ENCODE measurements around the gene MGST2. TPM values are rescaled to one million over a fixed set of nuclear protein-coding genes. Genes with fewer than 3 reads are reported as not detected.

MGST2 gene
- total and polyA plus RNA-seq, 2 donors from 2014 or later: 62.8 to 168 TPM

DNA sequence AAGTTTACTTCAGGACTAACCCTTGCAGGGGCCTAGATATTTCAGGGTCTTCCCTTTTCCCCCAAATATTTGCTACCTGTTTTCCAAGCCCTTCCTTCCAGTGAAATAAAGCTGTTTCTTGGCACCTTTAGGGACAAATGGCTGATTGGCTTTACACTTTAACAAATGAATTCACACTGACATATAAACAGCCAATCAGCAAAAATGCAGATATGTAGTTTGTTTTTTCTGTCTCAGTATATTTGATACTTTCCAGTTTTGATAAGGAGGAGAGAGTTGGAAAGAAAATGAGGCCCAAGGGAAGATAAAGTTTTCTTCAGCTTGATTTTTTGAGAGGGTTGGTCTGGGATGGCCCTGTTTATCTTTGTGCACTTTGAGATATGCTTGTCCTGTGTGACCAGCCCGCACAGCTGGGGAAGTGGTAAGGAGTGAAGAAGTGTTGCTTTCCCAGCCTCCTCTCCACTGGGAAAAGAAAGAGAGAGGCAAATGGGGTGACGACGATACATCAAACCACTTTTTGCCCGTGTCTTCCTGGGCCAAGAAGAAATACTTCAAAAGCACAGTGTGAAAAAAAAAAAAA, 67.5 kb downstream of the MGST2 start:
- no peaks in the 10 kb centered on the region for H3K36me3 ChIP-seq (ENCODE audit: control insufficient read depth in 2 of 3, insufficient read depth in 3 of 3, low read length in 3 of 3)
- DNase-seq (no peak), FAIRE-seq (no peak)
- no peak overlapping the region for H3K27ac ChIP-seq (ENCODE audit: low read depth in 2 of 2, low read length in 2 of 2)
- H3K9ac ChIP-seq (ENCODE audit: low read length in 3 of 3): no peak overlapping the region
- H3K4me1 ChIP-seq (ENCODE audit: control insufficient read depth in 2 of 3, insufficient read depth in 2 of 3, low read depth in 1 of 3, low read length in 3 of 3): peaks cover 2 to 5% (median 5%) of the 10 kb centered on the region in 3 donors
- intact Hi-C loops (cut with DNase I): loop anchor here (10.0 kb wide), 1 partner anchor 522 kb away; no protein-coding TSS in a partner anchor
- no peaks in the 10 kb centered on the region for H3K27me3 ChIP-seq (ENCODE audit: control insufficient read depth, insufficient read depth, low read length)
- no peaks in the 10 kb centered on the region for H3K9me3 ChIP-seq (ENCODE audit: control insufficient read depth in 2 of 3, insufficient read depth in 1 of 3, low read length in 3 of 3)
- H3K4me3 ChIP-seq (ENCODE audit: low read length in 3 of 3): no peak overlapping the region
- TF ChIP-seq, protein P1, sequence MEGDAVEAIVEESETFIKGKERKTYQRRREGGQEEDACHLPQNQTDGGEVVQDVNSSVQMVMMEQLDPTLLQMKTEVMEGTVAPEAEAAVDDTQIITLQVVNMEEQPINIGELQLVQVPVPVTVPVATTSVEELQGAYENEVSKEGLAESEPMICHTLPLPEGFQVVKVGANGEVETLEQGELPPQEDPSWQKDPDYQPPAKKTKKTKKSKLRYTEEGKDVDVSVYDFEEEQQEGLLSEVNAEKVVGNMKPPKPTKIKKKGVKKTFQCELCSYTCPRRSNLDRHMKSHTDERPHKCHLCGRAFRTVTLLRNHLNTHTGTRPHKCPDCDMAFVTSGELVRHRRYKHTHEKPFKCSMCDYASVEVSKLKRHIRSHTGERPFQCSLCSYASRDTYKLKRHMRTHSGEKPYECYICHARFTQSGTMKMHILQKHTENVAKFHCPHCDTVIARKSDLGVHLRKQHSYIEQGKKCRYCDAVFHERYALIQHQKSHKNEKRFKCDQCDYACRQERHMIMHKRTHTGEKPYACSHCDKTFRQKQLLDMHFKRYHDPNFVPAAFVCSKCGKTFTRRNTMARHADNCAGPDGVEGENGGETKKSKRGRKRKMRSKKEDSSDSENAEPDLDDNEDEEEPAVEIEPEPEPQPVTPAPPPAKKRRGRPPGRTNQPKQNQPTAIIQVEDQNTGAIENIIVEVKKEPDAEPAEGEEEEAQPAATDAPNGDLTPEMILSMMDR (IDR thresholded peaks at IDR 0.05; ENCODE audit: borderline replicate concordance, extremely low read depth, insufficient read depth): no peak

DNA sequence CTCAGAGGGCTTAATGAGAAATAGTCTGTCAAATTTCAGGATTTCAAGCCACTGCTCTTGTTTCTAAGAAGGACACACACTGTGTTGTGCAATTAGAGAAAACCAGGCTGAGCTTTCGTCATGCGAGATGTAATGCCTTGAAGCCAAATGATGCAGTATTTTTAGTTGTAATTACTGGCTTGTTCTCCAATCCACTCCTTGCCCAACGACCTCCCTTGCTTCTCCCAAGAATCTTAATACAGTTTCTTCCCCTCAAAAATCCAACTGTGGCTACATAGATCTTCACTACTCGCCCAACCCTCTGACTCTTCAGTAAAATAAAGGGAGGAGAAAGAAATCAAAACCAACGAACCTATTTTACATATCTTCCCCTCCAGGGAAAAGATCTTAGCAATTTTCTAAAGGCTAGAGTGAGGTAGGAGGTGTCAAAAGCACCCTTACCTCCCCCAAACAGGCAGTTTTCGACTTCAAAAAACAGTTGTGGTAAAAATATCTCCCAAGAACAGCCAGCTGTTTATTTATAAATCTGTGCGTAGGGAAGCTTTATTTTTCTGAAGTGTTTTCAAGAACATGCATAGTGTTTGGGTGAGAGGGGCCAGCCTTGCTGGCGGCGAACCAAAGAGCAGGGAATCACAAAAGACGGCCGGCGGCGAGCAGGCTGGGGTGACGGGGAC, 68.7 kb downstream of the MGST2 start:
- peak overlapping the region in 1 of 2 donors; percentile 23 for H3K27ac ChIP-seq (ENCODE audit: low read depth in 2 of 2, low read length in 2 of 2)
- no peaks in the 10 kb centered on the region for H3K36me3 ChIP-seq (ENCODE audit: control insufficient read depth in 2 of 3, insufficient read depth in 3 of 3, low read length in 3 of 3)
- TF ChIP-seq, protein P1 (IDR thresholded peaks at IDR 0.05; ENCODE audit: borderline replicate concordance, extremely low read depth, insufficient read depth): no peak
- FAIRE-seq: no peak
- H3K27me3 ChIP-seq (ENCODE audit: control insufficient read depth, insufficient read depth, low read length): no peaks in the 10 kb centered on the region
- intact Hi-C loops (cut with DNase I): loop anchor here (10.0 kb wide), 1 partner anchor 520 kb away; no protein-coding TSS in a partner anchor
- H3K9ac ChIP-seq (ENCODE audit: low read length in 3 of 3): peak overlapping the region; percentile 12 to 77 (median 31)
- H3K4me1 ChIP-seq (ENCODE audit: control insufficient read depth in 2 of 3, insufficient read depth in 2 of 3, low read depth in 1 of 3, low read length in 3 of 3): peaks cover 2 to 5% (median 5%) of the 10 kb centered on the region in 3 donors
- peak in 1 of 5 donors; percentile 45 for DNase-seq
- peak overlapping the region; percentile 31 to 76 (median 42) for H3K4me3 ChIP-seq (ENCODE audit: low read length in 3 of 3)
- H3K9me3 ChIP-seq (ENCODE audit: control insufficient read depth in 2 of 3, insufficient read depth in 1 of 3, low read length in 3 of 3): no peaks in the 10 kb centered on the region

DNA sequence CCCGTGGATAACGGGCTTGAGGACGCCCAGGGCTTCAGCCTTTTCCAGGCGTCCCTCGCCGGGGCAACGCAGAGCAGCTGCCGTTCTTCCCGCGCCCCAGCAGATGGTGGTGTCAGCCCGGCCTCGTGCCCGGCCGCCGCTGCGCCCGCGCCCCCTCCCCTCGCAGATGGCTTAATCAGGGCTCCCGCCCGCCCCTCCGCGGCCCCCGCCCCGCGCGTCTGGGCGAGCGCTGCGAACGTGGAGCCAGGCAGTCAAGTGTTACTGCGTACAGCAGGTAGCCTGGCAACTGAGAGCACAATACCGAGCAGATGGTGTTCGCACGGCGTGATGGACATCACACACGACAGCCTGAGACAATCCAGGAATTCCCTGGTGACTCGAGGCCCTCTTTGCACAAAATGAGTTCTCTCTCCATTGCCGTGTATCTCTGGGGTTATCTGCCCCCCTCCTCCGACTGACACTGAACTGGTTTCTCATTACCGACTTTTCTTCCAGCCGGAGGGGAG, 69.3 kb downstream of the MGST2 start:
- Histone ChIP-seq H3K9me3 (ENCODE audit: control insufficient read depth in 2 of 3, insufficient read depth in 1 of 3, low read length in 3 of 3) (no peaks in the 10 kb centered on the region), H3K4me3 (ENCODE audit: low read length in 3 of 3) (peak overlapping the region; percentile 72 to 77 (median 76)), H3K9ac (ENCODE audit: low read length in 3 of 3) (peak overlapping the region; percentile 12 to 77 (median 58)), H3K36me3 (ENCODE audit: control insufficient read depth in 2 of 3, insufficient read depth in 3 of 3, low read length in 3 of 3) (no peaks in the 10 kb centered on the region), H3K27ac (ENCODE audit: low read depth in 2 of 2, low read length in 2 of 2) (peak overlapping the region; percentile 23 to 53), H3K27me3 (ENCODE audit: control insufficient read depth, insufficient read depth, low read length) (no peaks in the 10 kb centered on the region), H3K4me1 (ENCODE audit: control insufficient read depth in 2 of 3, insufficient read depth in 2 of 3, low read depth in 1 of 3, low read length in 3 of 3) (peaks cover 2 to 7% (median 5%) of the 10 kb centered on the region in 3 donors)
- DNase-seq (peak; percentile 96 to 99 (median 98)), FAIRE-seq (no peak)
- TF ChIP-seq, protein P1 (IDR thresholded peaks at IDR 0.05; ENCODE audit: borderline replicate concordance, extremely low read depth, insufficient read depth): peak; percentile 89
- intact Hi-C loops (cut with DNase I): loop anchor here (10.0 kb wide), 1 partner anchor 520 kb away; no protein-coding TSS in a partner anchor
